Measurements from ENCODE around the gene TCF19.

- TF ChIP-seq CTCF (IDR thresholded peaks at IDR 0.05): no peak
- no peak for TF ChIP-seq POLR2AphosphoS5 (IDR thresholded peaks at IDR 0.05; ENCODE audit: low read depth, low read length)
- TF ChIP-seq REST (IDR thresholded peaks at IDR 0.05; ENCODE audit: insufficient read depth in 1 of 2, low read depth in 2 of 2, low read length in 1 of 2): no peak
- no peak for TF ChIP-seq TCF7L2 (IDR thresholded peaks at IDR 0.05; ENCODE audit: low read depth, low read length)
Observed at GRCh38 chr6:31143148-31143547, 15.2 kb upstream of the TCF19 start.
